ENCODE data around the gene CDC42BPB. TPM values are rescaled to one million over a fixed set of nuclear protein-coding genes. Genes with fewer than 3 reads are reported as not detected.

The CDC42BPB gene
- total RNA-seq, 4 donors from 2014 or later: 80.6 to 157 (median 118) TPM

DNA sequence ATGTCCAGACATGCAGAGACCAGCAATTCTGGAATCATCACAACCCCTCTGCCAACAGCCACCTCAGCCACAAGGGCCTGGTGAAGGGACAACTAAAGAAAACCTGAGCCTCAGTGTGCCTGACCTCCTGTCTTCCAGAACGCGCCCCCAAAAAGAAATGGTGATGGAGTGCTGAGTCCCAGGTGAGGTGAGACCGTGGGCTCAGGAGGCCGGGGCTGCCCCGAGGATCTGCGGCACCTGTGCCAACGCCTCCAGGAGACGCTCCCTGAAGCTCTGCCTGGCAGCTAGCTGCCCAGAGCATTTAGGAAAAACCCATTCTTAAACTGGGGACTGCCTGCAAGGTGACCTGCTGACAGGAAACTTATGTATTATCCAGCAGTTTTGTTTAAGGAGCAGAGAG, 51.2 kb downstream of the CDC42BPB start:
- no peak for TF ChIP-seq POLR2A (IDR thresholded peaks at IDR 0.05)
- Histone ChIP-seq H3K4me1 (no peaks in the 10 kb centered on the region), H3K36me3 (no peaks in the 10 kb centered on the region), H3K27ac (no peak overlapping the region), H3K4me3 (no peak overlapping the region), H3K9me3 (no peaks in the 10 kb centered on the region), H3K27me3 (no peaks in the 10 kb centered on the region)
- intact Hi-C loops (cut with DNase I; ENCODE audit: low total_unique reads): no loop called here
- no peak for DNase-seq

DNA sequence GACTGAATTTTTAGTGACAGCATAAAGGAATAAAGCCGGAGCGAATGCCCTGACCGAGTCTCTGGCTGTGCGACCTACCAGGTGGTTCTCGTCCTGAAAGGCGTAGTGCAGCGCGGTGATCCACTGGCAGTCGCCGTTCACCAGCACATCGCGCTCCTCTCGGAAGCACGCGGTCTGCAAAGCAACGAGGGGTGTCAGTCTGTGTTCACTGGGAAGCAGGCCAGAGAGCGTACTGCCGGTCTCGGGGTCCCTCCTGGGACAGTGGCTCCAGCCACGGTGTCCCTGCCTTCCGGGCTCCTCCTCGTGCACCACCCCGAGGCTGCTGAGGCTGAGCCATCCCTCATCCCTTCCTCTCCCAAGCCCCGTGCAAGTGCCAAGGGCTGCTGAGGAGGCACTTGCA, 53.5 kb downstream of the CDC42BPB start:
- intact Hi-C loops (cut with DNase I; ENCODE audit: low total_unique reads): no loop called here
- H3K36me3 ChIP-seq: no peaks in the 10 kb centered on the region

DNA sequence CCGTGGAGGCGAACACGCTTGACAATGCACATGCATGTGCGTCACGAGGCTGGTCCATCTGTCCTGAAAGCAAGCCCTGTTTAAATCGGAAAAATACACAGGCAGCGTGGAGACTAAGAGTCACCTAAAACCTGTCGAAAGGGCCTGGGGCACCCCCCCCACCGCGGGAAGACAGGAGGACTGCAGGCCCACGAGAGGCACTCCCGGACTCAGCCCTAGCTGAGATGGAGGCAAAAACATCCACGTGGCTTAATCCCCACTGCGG, 54.1 kb downstream of the CDC42BPB start:
- Histone ChIP-seq H3K4me3 (no peak overlapping the region), H3K9me3 (no peaks in the 10 kb centered on the region), H3K27me3 (no peaks in the 10 kb centered on the region), H3K36me3 (no peaks in the 10 kb centered on the region), H3K27ac (no peak overlapping the region), H3K4me1 (no peaks in the 10 kb centered on the region)
- no peak for TF ChIP-seq POLR2A (IDR thresholded peaks at IDR 0.05)
- TF ChIP-seq, protein P1, sequence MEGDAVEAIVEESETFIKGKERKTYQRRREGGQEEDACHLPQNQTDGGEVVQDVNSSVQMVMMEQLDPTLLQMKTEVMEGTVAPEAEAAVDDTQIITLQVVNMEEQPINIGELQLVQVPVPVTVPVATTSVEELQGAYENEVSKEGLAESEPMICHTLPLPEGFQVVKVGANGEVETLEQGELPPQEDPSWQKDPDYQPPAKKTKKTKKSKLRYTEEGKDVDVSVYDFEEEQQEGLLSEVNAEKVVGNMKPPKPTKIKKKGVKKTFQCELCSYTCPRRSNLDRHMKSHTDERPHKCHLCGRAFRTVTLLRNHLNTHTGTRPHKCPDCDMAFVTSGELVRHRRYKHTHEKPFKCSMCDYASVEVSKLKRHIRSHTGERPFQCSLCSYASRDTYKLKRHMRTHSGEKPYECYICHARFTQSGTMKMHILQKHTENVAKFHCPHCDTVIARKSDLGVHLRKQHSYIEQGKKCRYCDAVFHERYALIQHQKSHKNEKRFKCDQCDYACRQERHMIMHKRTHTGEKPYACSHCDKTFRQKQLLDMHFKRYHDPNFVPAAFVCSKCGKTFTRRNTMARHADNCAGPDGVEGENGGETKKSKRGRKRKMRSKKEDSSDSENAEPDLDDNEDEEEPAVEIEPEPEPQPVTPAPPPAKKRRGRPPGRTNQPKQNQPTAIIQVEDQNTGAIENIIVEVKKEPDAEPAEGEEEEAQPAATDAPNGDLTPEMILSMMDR (IDR thresholded peaks at IDR 0.05): no peak
- intact Hi-C loops (cut with DNase I; ENCODE audit: low total_unique reads): no loop called here
- no peak for DNase-seq

More for the DNA sequence above, 53.5 kb downstream of the CDC42BPB start:
- H3K27me3 ChIP-seq: no peaks in the 10 kb centered on the region
- H3K27ac ChIP-seq: no peak overlapping the region
- no peak overlapping the region for H3K4me3 ChIP-seq
- no peaks in the 10 kb centered on the region for H3K4me1 ChIP-seq
- H3K9me3 ChIP-seq: no peaks in the 10 kb centered on the region
- TF ChIP-seq, protein P1 (IDR thresholded peaks at IDR 0.05): no peak
- TF ChIP-seq POLR2A (IDR thresholded peaks at IDR 0.05): no peak
- no peak for DNase-seq

DNA sequence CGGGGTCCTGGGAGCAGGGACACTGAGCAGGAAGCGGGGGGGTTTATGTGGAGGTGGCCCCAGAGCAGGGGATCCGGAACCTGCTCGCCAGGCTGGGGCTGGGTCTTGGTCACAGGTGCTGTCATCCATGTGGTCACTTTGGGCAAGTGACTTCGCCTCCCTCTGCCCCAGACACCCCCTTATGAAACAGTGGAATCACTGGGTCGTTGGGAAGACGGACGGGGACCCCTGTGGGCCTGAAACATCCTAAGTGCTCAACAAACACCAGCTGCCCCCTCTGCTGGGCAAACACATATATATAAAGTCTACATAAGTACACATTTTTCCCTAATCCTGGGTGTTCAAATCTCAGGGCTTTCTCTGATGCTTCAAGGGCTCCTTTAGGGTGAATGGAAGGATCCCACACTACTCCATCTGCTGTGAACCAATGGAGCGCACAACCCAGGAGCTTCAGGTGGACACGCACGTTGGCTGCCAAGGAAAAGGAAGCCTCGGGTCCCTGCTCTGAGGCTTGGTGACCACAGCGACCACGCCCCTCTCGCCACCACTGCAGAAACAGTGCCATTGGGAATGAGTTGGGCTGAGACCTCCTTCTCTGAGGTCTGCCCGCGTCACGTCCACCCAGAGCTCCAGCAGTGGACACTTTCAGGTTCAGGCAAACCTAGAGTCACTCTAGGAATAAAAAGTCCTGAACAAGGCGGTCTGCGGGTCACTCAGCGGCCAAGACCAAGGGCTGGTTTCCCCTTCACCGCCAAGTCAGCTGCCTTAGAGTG, 54.6 kb downstream of the CDC42BPB start:
- no peaks in the 10 kb centered on the region for H3K9me3 ChIP-seq
- no peak overlapping the region for H3K4me3 ChIP-seq
- no peak overlapping the region for H3K27ac ChIP-seq
- intact Hi-C loops (cut with DNase I; ENCODE audit: low total_unique reads): no loop called here
- H3K4me1 ChIP-seq: no peaks in the 10 kb centered on the region
- no peaks in the 10 kb centered on the region for H3K36me3 ChIP-seq
- no peaks in the 10 kb centered on the region for H3K27me3 ChIP-seq
- no peak for TF ChIP-seq POLR2A (IDR thresholded peaks at IDR 0.05)
- TF ChIP-seq, protein P1 (IDR thresholded peaks at IDR 0.05): no peak
- DNase-seq: no peak

DNA sequence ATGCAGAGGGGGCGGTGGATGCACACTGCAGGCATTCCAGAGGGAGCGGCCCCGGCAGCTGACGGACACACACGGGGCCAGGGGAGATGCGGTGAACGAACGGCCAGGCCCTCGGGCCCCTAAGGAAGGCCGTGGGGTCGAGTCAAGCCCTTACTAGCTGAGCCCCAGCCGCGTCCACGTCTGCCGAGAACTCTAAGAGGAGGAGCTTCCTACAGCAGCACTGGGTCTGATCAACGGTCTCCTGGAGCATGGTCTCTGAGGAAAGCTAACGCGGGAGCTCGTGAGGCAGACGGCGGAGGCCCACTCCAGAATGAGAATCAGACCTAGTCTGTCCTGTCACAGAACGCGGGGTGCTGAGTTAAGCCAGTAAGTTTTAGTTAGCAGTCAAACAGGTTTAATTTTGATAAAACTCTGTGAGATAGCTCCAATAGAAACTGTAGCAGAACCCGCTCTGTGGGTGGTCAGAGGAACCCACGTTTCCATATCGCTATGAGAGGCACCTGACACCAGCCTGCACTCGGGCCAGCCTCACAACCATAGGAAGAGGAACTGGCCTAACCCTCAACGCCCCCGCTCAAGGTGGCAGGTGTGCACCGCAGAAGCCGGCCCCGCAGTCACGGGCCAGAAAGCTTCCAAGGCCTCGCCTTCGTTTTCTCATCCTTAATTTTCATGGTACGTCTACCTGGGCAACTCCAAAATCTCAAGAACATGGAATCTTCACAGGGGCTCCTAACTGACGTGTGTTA, 55.5 kb downstream of the CDC42BPB start:
- TF ChIP-seq, protein P1 (IDR thresholded peaks at IDR 0.05): no peak
- no peak for TF ChIP-seq POLR2A (IDR thresholded peaks at IDR 0.05)

More for the DNA sequence above, 55.5 kb downstream of the CDC42BPB start:
- no peaks in the 10 kb centered on the region for H3K4me1 ChIP-seq
- H3K9me3 ChIP-seq: no peaks in the 10 kb centered on the region
- H3K36me3 ChIP-seq: no peaks in the 10 kb centered on the region
- intact Hi-C loops (cut with DNase I; ENCODE audit: low total_unique reads): no loop called here
- H3K27me3 ChIP-seq: no peaks in the 10 kb centered on the region
- no peak overlapping the region for H3K27ac ChIP-seq
- H3K4me3 ChIP-seq: no peak overlapping the region
- no peak for DNase-seq
